ENCODE measurements around the gene ST6GALNAC4.

Gene ST6GALNAC4

DNA sequence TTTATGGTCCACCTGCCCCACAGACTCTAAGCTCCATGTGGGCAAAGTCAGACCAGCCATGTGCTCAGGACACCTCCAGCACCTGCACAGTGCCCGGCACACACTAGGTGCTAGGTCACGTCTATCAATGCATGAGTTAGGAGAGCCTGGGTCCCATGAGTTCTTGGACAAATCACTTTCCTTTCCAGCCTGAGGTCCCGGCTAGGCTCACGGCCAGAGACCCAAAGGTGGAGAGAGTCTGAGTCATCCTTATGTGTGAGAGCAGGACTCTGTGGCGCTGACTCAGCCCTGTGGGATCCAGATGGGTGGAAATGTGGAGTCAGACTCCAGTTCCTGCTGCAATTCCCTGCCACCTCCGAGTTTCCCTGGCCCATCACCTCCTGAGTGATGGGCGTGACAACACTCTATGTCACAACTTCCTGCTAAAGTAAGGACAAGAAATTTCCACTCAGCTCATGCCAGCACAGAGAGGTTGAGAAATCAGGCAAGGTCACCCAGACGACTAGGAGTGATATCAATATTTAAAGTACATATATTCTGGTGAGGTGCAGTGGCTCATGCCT, 2.5 kb upstream of the ST6GALNAC4 start (continued):
- TF ChIP-seq, protein P1, sequence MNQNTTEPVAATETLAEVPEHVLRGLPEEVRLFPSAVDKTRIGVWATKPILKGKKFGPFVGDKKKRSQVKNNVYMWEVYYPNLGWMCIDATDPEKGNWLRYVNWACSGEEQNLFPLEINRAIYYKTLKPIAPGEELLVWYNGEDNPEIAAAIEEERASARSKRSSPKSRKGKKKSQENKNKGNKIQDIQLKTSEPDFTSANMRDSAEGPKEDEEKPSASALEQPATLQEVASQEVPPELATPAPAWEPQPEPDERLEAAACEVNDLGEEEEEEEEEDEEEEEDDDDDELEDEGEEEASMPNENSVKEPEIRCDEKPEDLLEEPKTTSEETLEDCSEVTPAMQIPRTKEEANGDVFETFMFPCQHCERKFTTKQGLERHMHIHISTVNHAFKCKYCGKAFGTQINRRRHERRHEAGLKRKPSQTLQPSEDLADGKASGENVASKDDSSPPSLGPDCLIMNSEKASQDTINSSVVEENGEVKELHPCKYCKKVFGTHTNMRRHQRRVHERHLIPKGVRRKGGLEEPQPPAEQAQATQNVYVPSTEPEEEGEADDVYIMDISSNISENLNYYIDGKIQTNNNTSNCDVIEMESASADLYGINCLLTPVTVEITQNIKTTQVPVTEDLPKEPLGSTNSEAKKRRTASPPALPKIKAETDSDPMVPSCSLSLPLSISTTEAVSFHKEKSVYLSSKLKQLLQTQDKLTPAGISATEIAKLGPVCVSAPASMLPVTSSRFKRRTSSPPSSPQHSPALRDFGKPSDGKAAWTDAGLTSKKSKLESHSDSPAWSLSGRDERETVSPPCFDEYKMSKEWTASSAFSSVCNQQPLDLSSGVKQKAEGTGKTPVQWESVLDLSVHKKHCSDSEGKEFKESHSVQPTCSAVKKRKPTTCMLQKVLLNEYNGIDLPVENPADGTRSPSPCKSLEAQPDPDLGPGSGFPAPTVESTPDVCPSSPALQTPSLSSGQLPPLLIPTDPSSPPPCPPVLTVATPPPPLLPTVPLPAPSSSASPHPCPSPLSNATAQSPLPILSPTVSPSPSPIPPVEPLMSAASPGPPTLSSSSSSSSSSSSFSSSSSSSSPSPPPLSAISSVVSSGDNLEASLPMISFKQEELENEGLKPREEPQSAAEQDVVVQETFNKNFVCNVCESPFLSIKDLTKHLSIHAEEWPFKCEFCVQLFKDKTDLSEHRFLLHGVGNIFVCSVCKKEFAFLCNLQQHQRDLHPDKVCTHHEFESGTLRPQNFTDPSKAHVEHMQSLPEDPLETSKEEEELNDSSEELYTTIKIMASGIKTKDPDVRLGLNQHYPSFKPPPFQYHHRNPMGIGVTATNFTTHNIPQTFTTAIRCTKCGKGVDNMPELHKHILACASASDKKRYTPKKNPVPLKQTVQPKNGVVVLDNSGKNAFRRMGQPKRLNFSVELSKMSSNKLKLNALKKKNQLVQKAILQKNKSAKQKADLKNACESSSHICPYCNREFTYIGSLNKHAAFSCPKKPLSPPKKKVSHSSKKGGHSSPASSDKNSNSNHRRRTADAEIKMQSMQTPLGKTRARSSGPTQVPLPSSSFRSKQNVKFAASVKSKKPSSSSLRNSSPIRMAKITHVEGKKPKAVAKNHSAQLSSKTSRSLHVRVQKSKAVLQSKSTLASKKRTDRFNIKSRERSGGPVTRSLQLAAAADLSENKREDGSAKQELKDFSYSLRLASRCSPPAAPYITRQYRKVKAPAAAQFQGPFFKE (tag by site-specific recombination; IDR thresholded peaks at IDR 0.05; ENCODE audit: borderline replicate concordance), result no peak
- TF ChIP-seq, protein P2, sequence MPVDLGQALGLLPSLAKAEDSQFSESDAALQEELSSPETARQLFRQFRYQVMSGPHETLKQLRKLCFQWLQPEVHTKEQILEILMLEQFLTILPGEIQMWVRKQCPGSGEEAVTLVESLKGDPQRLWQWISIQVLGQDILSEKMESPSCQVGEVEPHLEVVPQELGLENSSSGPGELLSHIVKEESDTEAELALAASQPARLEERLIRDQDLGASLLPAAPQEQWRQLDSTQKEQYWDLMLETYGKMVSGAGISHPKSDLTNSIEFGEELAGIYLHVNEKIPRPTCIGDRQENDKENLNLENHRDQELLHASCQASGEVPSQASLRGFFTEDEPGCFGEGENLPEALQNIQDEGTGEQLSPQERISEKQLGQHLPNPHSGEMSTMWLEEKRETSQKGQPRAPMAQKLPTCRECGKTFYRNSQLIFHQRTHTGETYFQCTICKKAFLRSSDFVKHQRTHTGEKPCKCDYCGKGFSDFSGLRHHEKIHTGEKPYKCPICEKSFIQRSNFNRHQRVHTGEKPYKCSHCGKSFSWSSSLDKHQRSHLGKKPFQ (tag by site-specific recombination; IDR thresholded peaks at IDR 0.05), result no peak
- TF ChIP-seq ZNF658 (tag by site-specific recombination; IDR thresholded peaks at IDR 0.05) (no peak), ZNF843 (tag by site-specific recombination; IDR thresholded peaks at IDR 0.05) (no peak), ZNF23 (tag by site-specific recombination; IDR thresholded peaks at IDR 0.05; ENCODE audit: borderline replicate concordance) (no peak), SETDB1 (IDR thresholded peaks at IDR 0.05; ENCODE audit: insufficient read length, low read length) (no peak), GLIS1 (tag by site-specific recombination; IDR thresholded peaks at IDR 0.05) (peak; percentile 44), ZNF530 (tag by site-specific recombination; IDR thresholded peaks at IDR 0.05; ENCODE audit: low read depth) (no peak), ZNF510 (tag by site-specific recombination; IDR thresholded peaks at IDR 0.05; ENCODE audit: insufficient replicate concordance) (no peak), ZNF76 (tag by site-specific recombination; IDR thresholded peaks at IDR 0.05; ENCODE audit: borderline replicate concordance, low read depth) (no peak), GLIS2 (tag by site-specific recombination; IDR thresholded peaks at IDR 0.05) (no peak), MEIS1 (CRISPR knock-in tag; IDR thresholded peaks at IDR 0.05; ENCODE audit: borderline replicate concordance) (no peak), ZNF16 (tag by site-specific recombination; IDR thresholded peaks at IDR 0.05; ENCODE audit: low read depth) (no peak), ZNF501 (tag by site-specific recombination; IDR thresholded peaks at IDR 0.05) (no peak), YY2 (tag by site-specific recombination; IDR thresholded peaks at IDR 0.05) (no peak), ZNF561 (tag by site-specific recombination; IDR thresholded peaks at IDR 0.05; ENCODE audit: borderline replicate concordance) (no peak), ZNF777 (tag by site-specific recombination; IDR thresholded peaks at IDR 0.05; ENCODE audit: borderline replicate concordance) (no peak), ZNF239 (tag by site-specific recombination; IDR thresholded peaks at IDR 0.05) (no peak), ZNF221 (tag by site-specific recombination; IDR thresholded peaks at IDR 0.05; ENCODE audit: borderline replicate concordance) (no peak), ZBTB20 (tag by site-specific recombination; IDR thresholded peaks at IDR 0.05) (no peak), ZNF514 (tag by site-specific recombination; IDR thresholded peaks at IDR 0.05) (no peak), ZNF121 (tag by site-specific recombination; IDR thresholded peaks at IDR 0.05) (no peak), ZNF558 (tag by site-specific recombination; IDR thresholded peaks at IDR 0.05) (no peak)
- TF ChIP-seq, protein P3, sequence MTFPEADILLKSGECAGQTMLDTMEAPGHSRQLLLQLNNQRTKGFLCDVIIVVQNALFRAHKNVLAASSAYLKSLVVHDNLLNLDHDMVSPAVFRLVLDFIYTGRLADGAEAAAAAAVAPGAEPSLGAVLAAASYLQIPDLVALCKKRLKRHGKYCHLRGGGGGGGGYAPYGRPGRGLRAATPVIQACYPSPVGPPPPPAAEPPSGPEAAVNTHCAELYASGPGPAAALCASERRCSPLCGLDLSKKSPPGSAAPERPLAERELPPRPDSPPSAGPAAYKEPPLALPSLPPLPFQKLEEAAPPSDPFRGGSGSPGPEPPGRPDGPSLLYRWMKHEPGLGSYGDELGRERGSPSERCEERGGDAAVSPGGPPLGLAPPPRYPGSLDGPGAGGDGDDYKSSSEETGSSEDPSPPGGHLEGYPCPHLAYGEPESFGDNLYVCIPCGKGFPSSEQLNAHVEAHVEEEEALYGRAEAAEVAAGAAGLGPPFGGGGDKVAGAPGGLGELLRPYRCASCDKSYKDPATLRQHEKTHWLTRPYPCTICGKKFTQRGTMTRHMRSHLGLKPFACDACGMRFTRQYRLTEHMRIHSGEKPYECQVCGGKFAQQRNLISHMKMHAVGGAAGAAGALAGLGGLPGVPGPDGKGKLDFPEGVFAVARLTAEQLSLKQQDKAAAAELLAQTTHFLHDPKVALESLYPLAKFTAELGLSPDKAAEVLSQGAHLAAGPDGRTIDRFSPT (tag by site-specific recombination; IDR thresholded peaks at IDR 0.05), result peak; percentile 38; the same call in 1 of the 2 replicates
- TF ChIP-seq, protein P4, sequence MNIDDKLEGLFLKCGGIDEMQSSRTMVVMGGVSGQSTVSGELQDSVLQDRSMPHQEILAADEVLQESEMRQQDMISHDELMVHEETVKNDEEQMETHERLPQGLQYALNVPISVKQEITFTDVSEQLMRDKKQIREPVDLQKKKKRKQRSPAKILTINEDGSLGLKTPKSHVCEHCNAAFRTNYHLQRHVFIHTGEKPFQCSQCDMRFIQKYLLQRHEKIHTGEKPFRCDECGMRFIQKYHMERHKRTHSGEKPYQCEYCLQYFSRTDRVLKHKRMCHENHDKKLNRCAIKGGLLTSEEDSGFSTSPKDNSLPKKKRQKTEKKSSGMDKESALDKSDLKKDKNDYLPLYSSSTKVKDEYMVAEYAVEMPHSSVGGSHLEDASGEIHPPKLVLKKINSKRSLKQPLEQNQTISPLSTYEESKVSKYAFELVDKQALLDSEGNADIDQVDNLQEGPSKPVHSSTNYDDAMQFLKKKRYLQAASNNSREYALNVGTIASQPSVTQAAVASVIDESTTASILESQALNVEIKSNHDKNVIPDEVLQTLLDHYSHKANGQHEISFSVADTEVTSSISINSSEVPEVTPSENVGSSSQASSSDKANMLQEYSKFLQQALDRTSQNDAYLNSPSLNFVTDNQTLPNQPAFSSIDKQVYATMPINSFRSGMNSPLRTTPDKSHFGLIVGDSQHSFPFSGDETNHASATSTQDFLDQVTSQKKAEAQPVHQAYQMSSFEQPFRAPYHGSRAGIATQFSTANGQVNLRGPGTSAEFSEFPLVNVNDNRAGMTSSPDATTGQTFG (tag by site-specific recombination; IDR thresholded peaks at IDR 0.05; ENCODE audit: borderline replicate concordance), result no peak
- TF ChIP-seq, protein P5, sequence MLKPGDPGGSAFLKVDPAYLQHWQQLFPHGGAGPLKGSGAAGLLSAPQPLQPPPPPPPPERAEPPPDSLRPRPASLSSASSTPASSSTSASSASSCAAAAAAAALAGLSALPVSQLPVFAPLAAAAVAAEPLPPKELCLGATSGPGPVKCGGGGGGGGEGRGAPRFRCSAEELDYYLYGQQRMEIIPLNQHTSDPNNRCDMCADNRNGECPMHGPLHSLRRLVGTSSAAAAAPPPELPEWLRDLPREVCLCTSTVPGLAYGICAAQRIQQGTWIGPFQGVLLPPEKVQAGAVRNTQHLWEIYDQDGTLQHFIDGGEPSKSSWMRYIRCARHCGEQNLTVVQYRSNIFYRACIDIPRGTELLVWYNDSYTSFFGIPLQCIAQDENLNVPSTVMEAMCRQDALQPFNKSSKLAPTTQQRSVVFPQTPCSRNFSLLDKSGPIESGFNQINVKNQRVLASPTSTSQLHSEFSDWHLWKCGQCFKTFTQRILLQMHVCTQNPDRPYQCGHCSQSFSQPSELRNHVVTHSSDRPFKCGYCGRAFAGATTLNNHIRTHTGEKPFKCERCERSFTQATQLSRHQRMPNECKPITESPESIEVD (tag by site-specific recombination; IDR thresholded peaks at IDR 0.05), result no peak
